HG03103 (cell line): Measurements from ENCODE around the gene ANTXRL.
"Not testable (repeated sequence)": the region's sequence is repeated elsewhere in the genome, so short reads cannot be mapped to it uniquely, and the experiment has no call there.

ENCODE experiments used
- ATAC-seq: cut with Tn5 transposase; IDR thresholded peaks from one replicate; pipeline ENCODE4 v1.9.1; 2021; ENCODE audit warnings: low read depth; ENCODE audit not compliant: unreplicated experiment

ANTXRL gene

GRCh38 chr10:46254007-46254383 lies 32.8 kb upstream of the ANTXRL start:
- ATAC-seq, result no peak

- no peak for ATAC-seq
Measured at GRCh38 chr10:46254467-46254866, 32.3 kb upstream of the ANTXRL start.

DNA sequence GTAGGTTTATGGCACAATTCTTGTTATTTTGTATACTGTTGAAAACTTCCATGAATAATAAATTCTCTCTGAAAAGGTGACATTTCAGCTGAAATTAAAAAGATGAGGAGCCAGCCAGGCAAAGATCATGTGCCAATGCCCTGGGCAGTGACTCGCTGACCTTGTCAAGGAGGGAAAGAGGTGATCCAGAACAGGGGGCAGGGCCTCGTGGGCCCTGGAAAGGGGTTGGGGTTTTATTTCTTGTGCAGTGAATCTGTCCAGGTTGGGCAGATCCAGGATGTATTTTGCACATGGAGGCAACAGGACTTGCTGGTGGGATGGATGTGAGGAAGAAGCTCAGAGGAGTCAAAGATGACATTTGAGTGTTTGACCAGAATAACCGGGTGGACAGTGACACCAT lies 31.6 kb upstream of the ANTXRL start:
- ATAC-seq, result not testable (repeated sequence)

- peak; percentile 48 for ATAC-seq
Measured at GRCh38 chr10:46255801-46256747, 30.7 kb upstream of the ANTXRL start.

DNA sequence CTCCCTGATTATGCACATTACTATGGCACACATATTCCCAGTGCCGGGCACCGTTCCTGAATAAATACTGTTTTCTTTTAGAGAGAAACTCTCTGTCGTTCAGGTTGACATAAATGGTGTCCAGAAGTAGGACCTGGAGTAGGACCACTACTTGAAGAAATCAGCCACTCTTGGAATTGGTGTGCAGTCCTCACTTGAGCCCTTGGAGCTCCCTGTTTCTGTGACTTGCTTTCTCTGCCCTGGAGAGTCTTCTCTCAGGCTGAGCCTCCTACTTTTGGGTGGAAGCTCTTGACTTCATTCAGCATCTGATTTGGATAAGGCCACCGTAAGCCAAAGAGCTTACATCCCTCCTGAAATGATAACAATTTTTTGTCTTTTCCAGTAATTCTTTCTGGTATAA lies 29.7 kb upstream of the ANTXRL start:
- no peak for ATAC-seq

GRCh38 chr10:46262906-46263560 lies 23.8 kb upstream of the ANTXRL start:
- ATAC-seq, result not testable (repeated sequence)

DNA sequence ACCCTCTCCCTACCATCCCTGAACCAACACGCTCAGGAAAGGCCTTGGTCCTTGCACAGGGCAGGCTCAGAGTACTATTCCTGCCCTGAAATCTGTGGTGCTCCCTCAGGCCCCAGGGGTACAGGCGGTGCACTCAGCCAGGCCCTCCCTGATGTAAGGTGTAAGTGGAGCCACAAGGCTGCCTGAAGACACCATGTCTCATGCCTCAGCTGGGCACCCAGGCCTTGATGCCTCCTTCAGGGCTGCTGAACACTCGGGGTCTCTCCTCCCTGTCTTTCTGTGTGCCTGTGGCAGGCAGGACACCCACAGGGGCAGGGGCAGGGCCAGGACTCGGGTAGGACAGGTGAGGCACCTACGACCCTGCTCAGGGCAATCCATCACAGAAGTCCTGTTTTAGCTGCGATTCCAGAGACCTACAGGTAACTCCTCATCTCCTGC lies 22.9 kb upstream of the ANTXRL start:
- no peak for ATAC-seq

DNA sequence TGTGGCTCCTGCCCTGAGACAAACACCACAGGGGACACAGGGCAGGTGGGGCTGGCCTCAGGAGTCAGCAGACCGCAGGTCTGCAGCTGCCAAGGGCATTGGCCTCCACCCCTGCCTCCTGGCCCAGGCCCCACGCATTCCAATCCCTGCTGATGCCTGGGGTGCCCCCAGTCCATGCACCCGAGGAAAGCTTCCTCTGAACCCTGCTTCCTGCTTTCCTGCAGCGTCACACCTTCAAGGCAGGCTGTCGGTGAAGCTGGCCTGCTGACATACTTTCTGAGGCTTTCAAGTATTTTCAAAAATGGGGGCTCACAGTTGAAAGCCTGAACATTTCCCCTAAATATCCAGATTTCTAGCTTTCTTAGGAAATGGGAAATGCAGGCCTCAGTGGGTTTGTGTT lies 22.5 kb upstream of the ANTXRL start:
- no peak for ATAC-seq

DNA sequence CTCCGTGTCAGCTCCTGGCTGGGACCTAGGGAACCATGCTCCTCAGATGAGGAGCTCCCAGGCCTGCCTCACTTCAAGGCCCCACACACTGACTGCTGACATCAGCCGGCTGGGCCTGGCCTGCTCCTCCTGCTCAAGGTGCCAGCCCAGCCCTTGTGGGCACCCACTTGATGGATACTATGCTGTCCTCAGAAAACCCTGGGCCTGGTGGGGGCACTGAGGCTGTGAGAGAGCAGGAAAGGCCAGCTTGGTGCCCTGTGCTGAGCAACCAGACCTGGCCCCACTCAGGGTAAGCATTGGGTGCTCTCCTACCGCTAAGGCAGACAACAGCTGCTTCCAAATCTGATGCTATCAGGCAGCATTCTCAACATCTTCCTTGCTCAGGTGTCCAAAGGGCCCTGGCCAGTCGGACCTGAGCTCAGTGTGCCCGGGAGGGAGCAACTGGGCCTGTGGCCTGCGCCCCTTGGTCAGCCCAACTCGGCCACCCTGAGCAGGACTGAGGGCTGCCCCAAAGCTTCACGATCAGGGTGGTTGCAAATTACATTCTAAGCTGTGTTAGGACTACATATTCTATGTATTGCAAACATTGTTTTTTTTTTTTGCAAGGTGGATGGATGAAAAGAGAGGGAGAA lies 21.9 kb upstream of the ANTXRL start:
- no peak for ATAC-seq

GRCh38 chr10:46265566-46266305 lies 21.1 kb upstream of the ANTXRL start:
- ATAC-seq, result not testable (repeated sequence)

DNA sequence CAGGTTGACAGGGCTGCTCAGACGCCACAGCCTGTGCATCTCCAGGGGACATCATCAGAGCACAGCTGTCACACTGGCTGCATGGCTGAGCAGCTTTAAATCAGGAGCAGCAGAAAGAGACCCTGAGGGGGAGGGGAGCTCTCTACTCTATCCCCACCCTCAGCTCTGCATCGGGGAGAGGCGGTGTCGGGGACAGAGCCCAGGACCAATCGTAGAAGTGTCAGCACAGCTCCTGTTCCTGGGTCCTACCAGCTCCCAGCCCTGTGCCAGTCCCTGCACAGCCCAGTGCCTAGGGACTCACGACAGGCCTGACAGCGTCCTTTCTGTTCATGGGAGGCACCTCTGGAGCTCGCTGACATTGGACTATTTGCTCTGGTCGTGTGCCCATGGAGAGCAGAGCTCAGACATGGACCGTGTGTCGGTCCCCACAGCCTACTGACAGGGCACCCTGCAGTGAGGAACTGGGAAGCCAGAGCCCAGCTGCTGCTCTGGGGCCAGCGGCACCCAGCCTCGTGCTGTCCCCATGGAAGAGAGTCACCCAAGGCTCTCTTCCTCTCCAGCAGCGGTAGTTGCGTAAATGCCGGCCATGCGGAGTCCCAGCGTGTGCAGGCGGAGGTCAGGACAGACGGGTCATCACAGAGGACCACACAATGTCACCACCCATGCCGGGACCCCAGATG lies 20.4 kb upstream of the ANTXRL start:
- ATAC-seq, result no peak

GRCh38 chr10:46267132-46267985 lies 19.4 kb upstream of the ANTXRL start:
- no peak for ATAC-seq

GRCh38 chr10:46268076-46268881 lies 18.5 kb upstream of the ANTXRL start:
- ATAC-seq, result peak; percentile 87

DNA sequence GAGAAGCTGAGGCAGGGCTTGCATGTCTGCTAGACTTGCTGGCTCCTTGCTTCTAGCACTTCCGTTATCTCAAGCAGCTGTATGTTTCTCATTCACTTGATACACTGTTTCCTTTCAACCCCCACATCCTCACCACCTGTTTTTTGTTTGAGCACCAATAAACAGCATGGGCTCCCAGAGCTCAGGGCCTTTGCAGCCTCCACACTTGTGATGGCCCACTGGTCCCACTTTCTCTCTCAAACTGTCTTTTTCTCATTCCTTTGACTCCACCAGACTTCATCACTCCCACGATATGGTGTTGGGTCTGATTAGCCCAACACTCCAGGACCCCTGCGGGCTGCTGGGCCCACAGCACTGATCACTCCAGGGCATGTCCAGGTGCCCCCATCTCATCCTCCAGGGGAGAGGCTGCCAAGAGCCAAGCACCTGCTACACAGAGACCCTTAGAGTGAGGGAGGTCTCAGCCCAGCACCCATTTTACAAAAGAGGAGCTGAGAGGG lies 17.2 kb upstream of the ANTXRL start:
- ATAC-seq, result not testable (repeated sequence)

DNA sequence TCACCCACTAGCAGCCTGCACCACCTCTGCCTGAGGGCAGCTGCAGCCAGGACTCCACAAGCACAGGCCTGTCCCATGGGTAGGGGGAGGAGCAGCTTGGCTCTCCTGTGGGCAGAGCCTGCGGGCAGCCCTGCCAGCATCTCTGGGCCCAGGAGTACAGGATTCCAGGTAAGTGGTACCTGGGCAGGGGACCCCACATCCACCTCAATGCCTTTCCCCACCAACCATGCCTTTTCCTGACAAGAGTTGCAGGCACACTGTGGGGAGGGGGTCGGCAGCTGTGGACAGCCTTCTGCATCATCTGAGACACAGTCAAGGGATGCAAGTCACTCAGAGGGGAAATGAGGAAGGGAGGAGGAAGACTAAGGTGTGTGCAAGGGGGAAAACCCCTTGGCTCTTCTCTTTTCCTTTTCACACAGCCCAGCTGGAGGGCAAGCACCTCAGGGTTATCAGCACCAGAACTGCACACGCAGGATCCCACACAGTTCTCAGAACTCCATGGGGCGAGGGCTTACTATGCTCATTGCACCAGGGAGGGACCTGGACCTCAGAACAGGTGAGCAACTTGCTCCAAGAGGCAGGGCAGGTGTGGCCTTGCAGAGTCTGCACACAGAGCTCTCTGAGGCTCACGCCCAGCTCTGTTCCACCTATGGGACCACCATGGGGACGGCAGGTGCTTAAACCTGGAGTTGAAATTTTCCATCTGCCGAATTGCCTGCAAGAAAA lies 16.5 kb upstream of the ANTXRL start:
- no peak for ATAC-seq

- ATAC-seq, result not testable (repeated sequence)
Measured at GRCh38 chr10:46270963-46271530, 15.8 kb upstream of the ANTXRL start.
